Daoy (cell line): ENCODE measurements around the gene YIPF2. TPM values are rescaled to one million over a fixed set of nuclear protein-coding genes. Genes with fewer than 3 reads are reported as not detected.
"Not testable (repeated sequence)": the region's sequence is repeated elsewhere in the genome, so short reads cannot be mapped to it uniquely, and the experiment has no call there.

Experiments
- DNase-seq: peaks from one replicate; pipeline ENCODE4 v3.0.0-alpha.2; 2015; ENCODE audit warnings: low read depth
- total RNA-seq: library from RNA; depleted of rRNA; stranded (reverse); fragments of >200 nt; shearing (Covaris generic); gene quantifications from 2 replicates; pipeline ENCODE4 v1.2.3, GENCODE V29; 2014

Gene YIPF2
- total RNA-seq, 1 experiment from 2014 or later, result 69.8 TPM

DNA sequence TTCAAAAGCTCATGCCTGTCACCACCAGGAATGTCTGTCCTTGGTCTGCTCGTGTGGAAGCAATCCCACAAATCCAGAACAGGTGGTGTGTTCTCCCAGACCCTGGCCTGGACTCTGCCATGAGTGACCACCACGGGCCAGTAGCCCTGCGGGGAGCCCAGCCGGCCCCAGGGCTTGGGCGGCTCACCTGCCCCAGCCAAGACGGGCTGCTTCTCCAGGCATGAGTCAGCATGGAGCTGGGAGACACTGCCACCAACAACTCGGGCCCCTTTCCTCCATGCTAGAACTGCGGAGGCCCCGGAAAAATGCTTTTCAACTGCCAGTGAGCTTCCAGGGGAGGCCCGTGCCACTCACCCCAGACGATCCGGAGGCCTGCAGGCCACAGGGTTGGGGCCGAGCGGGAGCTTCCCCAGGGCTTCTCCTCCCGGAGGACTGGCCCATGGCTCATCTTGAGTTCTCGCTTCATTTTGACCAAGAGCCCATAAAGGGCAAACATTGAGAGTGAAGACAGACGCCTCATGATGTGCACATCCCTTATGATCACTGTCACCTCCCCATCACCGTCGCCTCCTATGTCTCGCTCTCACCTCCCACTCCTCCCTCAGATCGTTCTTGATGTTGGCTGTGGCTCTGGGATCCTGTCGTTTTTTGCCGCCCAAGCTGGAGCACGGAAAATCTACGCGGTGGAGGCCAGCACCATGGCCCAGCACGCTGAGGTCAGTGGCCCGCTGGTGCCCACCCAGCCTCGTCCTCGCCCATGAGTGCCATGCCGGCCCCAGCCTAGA is 16.7 kb downstream of the YIPF2 start:
- no peak for DNase-seq

- no peak for DNase-seq
These were observed 20.0 kb downstream of the YIPF2 start for GRCh38 chr19:10908380-10908960.

DNA sequence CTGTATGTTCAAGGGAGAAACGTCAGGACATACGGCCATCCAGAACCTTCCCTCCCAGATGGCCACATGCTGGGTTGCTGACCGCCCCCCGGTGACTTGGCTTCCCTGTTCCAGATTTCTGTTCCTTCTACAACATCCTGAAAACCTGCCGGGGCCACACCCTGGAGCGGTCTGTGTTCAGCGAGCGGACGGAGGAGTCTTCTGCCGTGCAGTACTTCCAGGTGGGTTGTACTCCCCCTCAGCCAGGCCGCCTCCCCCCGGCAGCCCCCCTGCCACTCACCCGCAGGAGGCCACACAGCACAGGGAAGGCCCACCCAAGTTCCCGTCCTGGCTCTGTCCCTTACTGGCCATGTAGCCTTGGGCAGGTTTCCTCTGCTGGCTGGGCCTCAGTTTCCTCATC is 20.5 kb downstream of the YIPF2 start:
- DNase-seq, result no peak

- DNase-seq, result no peak
These were observed 29.2 kb downstream of the YIPF2 start for GRCh38 chr19:10899151-10899653.

DNA sequence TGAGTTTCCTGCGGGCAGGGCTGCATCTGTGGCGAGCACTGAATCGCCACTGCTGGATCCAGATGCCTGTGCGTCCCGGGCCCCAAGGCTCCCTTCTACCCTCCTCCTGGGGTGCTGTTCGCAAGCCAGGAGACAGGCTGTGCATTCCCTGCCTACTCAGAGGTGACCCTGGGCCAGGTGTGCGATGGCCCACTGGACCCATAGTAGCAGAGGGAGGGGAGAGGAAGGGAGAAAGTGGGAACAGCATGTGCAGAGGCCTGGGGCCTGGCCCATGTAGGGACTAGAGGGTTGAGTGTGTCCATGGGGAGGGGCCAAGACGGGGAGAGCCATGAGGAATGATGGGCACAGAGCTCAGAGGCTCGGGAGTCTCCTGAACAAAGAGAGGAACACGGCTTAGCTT is 29.8 kb downstream of the YIPF2 start:
- no peak for DNase-seq

DNA sequence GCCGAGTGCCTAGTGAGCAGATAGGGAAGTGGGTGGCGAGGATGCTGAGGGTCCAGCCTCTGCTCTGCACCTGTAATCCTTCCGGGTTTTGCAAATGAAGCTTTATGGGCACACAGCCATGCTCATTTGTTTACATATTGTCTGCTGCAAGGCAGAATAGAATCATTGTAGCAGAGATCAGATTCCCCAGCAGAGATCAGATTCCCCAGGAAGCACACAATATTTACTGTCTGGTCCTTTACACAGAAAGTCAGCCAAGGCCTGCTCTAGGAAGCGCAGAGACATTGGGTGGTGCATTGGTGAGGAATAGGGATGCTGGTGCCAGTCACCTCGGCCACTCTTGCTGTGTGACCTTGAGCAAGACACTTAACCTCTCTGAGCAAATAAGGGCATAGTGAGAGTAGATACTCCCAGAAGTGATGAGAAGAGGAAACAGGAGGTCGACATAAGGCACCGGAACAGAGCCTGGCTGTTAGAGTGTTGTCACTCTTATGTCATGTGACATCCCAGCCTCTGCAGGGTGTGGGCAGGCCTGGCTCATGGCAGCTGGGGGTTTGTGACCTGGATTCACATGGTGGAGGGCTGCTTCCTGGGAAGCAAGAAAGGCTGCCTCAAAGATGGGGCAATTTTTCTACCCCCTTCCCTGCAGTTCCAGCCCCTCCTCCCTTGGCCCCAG is 31.4 kb downstream of the YIPF2 start:
- DNase-seq, result no peak

DNA sequence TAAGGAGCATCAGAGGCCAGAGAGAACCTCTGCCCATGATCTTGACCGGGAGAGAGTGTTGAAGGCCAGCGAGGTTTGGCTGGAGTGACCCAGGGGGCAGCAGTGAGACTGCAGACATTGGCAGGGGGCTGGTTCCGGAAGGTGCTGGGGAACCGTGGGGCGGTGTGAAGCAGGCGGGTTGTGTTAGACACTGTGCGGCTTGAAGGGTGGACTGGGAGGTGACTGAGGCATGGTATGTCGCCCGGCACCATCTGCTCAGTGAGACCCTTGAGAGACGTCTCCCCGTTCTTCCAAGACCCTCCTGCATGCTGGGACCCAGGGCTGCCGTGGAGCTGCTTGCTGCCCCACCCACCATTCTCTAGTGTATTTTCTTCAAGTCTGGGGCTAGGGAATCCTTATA is 32.5 kb downstream of the YIPF2 start:
- no peak for DNase-seq

GRCh38 chr19:10895363-10895762 is 33.1 kb downstream of the YIPF2 start:
- no peak for DNase-seq

DNA sequence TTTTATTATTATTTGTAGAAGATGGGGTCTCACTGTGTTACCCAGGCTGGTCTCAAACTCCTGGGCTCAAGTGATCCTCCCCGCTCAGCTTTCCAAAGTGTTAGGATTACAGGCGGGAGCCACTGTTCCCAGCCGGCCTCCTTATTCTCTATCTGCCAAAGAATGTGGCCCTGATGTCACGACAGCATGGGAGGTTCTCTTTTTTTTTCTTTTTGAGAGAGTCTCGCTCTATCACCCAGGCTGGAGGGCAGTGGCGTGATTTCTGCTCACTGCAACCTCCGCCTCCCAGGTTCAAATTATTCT is 33.6 kb downstream of the YIPF2 start:
- no peak for DNase-seq

DNA sequence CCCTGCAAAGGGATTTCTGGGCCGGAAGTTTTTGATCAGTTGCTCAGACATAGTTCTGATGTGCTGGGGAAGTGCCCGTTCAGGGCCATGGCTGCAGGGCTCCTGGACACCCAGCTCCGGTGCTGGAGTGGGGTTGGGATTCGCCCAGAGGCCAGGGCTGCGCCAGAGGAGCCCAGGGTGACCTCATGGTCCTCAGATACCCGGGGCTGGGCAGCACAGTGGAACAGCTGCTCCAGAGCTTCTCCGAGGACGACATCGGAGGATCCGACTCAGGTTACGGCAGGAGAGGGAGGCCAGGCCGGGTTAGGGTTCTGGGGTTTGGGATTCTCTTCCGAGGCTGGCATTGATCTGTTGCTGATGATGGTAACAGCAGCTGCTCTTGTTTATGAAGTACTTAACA is 36.2 kb downstream of the YIPF2 start:
- DNase-seq, result no peak

GRCh38 chr19:10891405-10892086 is 36.9 kb downstream of the YIPF2 start:
- DNase-seq, result no peak

GRCh38 chr19:10889880-10890279 is 38.6 kb downstream of the YIPF2 start:
- DNase-seq, result no peak

DNA sequence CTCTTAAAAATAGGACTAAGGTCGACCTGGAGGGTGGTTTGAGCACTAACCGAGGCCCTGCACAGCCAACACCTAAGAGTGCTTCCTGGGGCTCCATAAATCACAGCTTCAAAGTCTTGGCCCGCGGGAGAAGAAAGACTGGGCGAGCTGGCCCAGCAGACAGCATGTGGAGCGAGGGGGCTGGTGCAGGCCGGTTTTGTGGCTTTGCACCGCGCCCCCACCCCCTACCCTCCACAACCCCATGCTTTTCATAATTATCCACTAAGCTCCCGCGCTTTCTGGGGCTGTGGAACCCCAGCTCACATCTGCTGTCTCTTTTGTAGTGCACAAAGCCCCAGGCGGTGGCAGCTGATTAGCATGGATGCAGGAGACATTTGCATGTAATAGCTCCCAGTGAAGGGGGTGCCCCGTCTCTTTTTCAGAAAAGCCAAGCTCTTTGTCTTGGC is 40.0 kb downstream of the YIPF2 start:
- no peak for DNase-seq

GRCh38 chr19:10887616-10888367 is 40.6 kb downstream of the YIPF2 start:
- peak; percentile 26 for DNase-seq

DNA sequence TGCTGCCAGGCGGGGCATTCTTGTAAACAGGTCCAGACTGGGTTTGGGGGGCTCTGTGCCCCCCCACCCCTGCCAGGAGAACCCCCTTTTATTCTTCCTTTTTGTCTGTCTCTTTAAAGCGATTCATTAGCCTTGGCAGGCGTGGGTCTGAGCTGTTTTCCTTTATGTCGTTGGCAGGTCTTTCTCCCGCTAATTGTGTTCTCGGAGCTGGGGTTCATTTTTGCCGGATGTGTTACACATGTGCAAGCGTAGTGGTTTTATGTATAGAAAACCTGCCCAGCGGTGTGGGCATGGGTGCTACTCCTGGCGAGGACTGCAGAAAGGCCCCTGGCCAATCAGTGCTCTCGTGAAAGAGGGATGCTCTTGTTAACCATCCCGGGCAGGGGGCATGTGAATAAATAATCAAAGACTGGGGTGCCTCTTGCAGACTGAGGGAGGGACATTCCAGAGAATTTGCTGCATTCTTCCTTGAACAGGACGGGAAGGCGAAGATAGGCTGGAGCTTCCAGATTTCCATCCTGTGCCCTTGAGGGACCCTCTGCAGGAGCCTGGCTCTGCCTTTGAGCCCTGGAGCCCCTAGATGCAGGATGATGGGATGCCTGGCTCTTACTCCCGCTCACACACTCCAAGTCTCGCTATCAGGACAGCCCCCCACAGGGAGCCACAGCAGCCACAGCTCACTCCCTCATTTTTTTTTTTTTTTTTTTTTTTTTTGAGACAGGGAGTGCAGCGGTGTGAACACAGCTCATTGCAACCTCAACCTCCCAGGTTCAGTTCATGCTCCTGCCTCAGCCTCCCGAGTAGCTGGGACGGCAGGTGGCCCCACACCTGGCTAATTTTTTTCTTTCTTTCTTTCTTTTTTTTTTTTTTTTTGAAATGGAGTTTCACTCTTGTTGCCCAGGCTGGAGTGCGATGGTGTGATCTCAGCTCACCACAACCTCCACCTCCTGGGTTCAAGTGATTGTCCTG is 43.0 kb downstream of the YIPF2 start:
- no peak for DNase-seq

GRCh38 chr19:10884274-10884673 is 44.2 kb downstream of the YIPF2 start:
- peak; percentile 46 for DNase-seq

GRCh38 chr19:10882108-10882457 is 46.4 kb downstream of the YIPF2 start:
- no peak for DNase-seq

GRCh38 chr19:10881403-10882107 is 46.9 kb downstream of the YIPF2 start:
- DNase-seq, result no peak

- DNase-seq, result no peak
These were observed 50.2 kb downstream of the YIPF2 start for GRCh38 chr19:10878253-10878652.

DNA sequence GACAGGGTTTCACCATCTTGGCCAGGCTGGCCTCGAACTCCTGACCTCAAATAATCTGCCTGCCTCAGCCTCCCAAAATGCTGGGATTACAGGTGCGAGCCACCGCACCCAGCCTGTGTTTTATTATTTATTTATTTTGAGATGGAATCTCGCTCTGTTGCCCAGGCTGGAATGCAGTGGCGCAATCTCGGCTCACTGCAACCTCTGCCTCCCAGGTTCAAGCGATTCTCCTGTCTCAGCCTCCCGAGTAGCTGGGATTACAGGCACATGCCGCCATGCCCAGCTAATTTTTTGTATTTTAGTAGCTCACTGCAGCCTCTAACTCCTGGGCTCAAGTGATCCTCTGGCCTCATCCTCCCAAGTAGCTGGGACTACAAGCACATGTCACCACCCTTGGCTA is 50.8 kb downstream of the YIPF2 start:
- DNase-seq, result not testable (repeated sequence)
